COR-L47 (cell line): ENCODE results near the gene CTCFL.

Source experiments
- DNase-seq: peaks from one replicate; lab custom pipeline; 2025; lab: John Stamatoyannopoulos, UW

The CTCFL gene

GRCh38 chr20:57524511-57525176 is at the start of gene CTCFL:
Gene CTCFL, minus strand, starts transcription at chr20:57525140. Its CDS starts 935 bp downstream, at chr20:57524205.
- no peak for DNase-seq

GRCh38 chr20:57573894-57574293 is 49.0 kb upstream of the CTCFL start:
- no peak for DNase-seq

GRCh38 chr20:57573242-57573641 is 48.3 kb upstream of the CTCFL start:
- DNase-seq = no peak

GRCh38 chr20:57571782-57572416 is 47.0 kb upstream of the CTCFL start:
- DNase-seq = no peak

- no peak for DNase-seq
These were observed 46.0 kb upstream of the CTCFL start for GRCh38 chr20:57570920-57571319.

GRCh38 chr20:57570145-57570850 is 45.4 kb upstream of the CTCFL start:
- DNase-seq = peak; percentile 92

- no peak for DNase-seq
These were observed 44.0 kb upstream of the CTCFL start for GRCh38 chr20:57568960-57569359.

GRCh38 chr20:57568088-57568896 is 43.4 kb upstream of the CTCFL start:
- no peak for DNase-seq

GRCh38 chr20:57567471-57568079 is 42.6 kb upstream of the CTCFL start:
- DNase-seq = no peak

GRCh38 chr20:57566803-57567459 is 42.0 kb upstream of the CTCFL start:
- DNase-seq = no peak

- no peak for DNase-seq
These were observed 41.5 kb upstream of the CTCFL start for GRCh38 chr20:57566399-57566798.

- no peak for DNase-seq
These were observed 40.2 kb upstream of the CTCFL start for GRCh38 chr20:57564951-57565642.

- no peak for DNase-seq
These were observed 39.4 kb upstream of the CTCFL start for GRCh38 chr20:57564180-57564802.

GRCh38 chr20:57563522-57563921 is 38.6 kb upstream of the CTCFL start:
- DNase-seq = no peak

GRCh38 chr20:57562541-57563465 is 37.9 kb upstream of the CTCFL start:
- no peak for DNase-seq

- no peak for DNase-seq
These were observed 36.7 kb upstream of the CTCFL start for GRCh38 chr20:57561356-57562279.

- peak; percentile 68 for DNase-seq
These were observed 35.8 kb upstream of the CTCFL start, which contains the start of gene PCK1 for GRCh38 chr20:57560554-57561355. Gene PCK1, plus strand, starts transcription at chr20:57561110. Its CDS starts 302 bp downstream, at chr20:57561412.
